Measurements from ENCODE around the gene GNAO1.

Gene GNAO1

GRCh38 chr16:56193951-56194726 is 2.9 kb downstream of the GNAO1 start:
- Histone ChIP-seq H3K36me3 (no peaks in the 10 kb centered on the region), H3K9me3 (no peaks in the 10 kb centered on the region), H3K4me3 (ENCODE audit: low read depth in 1 of 2, low read length in 1 of 2) (no peak overlapping the region), H3K27me3 (peaks cover 96% of the 10 kb centered on the region), H3K27ac (no peak overlapping the region), H3K4me1 (ENCODE audit: control insufficient read depth in 1 of 2, insufficient read depth in 1 of 2, low read depth in 1 of 2, low read length in 1 of 2) (peaks cover 0 to 8% of the 10 kb centered on the region in 2 experiments)
- no peak for TF ChIP-seq CTCF (IDR thresholded peaks at IDR 0.05)

GRCh38 chr16:56195151-56195550 is 3.9 kb downstream of the GNAO1 start:
- peaks cover 0 to 8% of the 10 kb centered on the region in 2 experiments for H3K4me1 ChIP-seq (ENCODE audit: control insufficient read depth in 1 of 2, insufficient read depth in 1 of 2, low read depth in 1 of 2, low read length in 1 of 2)
- H3K27me3 ChIP-seq: peaks cover 92% of the 10 kb centered on the region
- TF ChIP-seq CTCF (IDR thresholded peaks at IDR 0.05): no peak

GRCh38 chr16:56196381-56196780 is 5.1 kb downstream of the GNAO1 start:
- Histone ChIP-seq H3K4me1 (ENCODE audit: control insufficient read depth in 1 of 2, insufficient read depth in 1 of 2, low read depth in 1 of 2, low read length in 1 of 2) (peaks cover 0 to 3% of the 10 kb centered on the region in 2 experiments), H3K36me3 (no peaks in the 10 kb centered on the region), H3K27ac (no peak overlapping the region), H3K4me3 (ENCODE audit: low read depth in 1 of 2, low read length in 1 of 2) (no peak overlapping the region), H3K27me3 (peaks cover 86% of the 10 kb centered on the region), H3K9me3 (no peaks in the 10 kb centered on the region)
- TF ChIP-seq CTCF (IDR thresholded peaks at IDR 0.05): no peak

More at GRCh38 chr16:56195151-56195550, 3.9 kb downstream of the GNAO1 start:
- Histone ChIP-seq H3K36me3 (no peaks in the 10 kb centered on the region), H3K27ac (no peak overlapping the region), H3K9me3 (no peaks in the 10 kb centered on the region), H3K4me3 (ENCODE audit: low read depth in 1 of 2, low read length in 1 of 2) (no peak overlapping the region)

- H3K27me3 ChIP-seq: peaks cover 76% of the 10 kb centered on the region
- H3K4me1 ChIP-seq (ENCODE audit: control insufficient read depth in 1 of 2, insufficient read depth in 1 of 2, low read depth in 1 of 2, low read length in 1 of 2): no peaks in the 10 kb centered on the region
- H3K9me3 ChIP-seq: no peaks in the 10 kb centered on the region
- H3K27ac ChIP-seq: no peak overlapping the region
- TF ChIP-seq CTCF (IDR thresholded peaks at IDR 0.05): no peak
- no peaks in the 10 kb centered on the region for H3K36me3 ChIP-seq
- H3K4me3 ChIP-seq (ENCODE audit: low read depth in 1 of 2, low read length in 1 of 2): no peak overlapping the region
Observed at GRCh38 chr16:56197192-56197992, 6.1 kb downstream of the GNAO1 start.

- H3K36me3 ChIP-seq: no peaks in the 10 kb centered on the region
- H3K4me3 ChIP-seq (ENCODE audit: low read depth in 1 of 2, low read length in 1 of 2): no peak overlapping the region
- no peak for TF ChIP-seq CTCF (IDR thresholded peaks at IDR 0.05)
- no peak overlapping the region for H3K27ac ChIP-seq
- H3K4me1 ChIP-seq (ENCODE audit: control insufficient read depth in 1 of 2, insufficient read depth in 1 of 2, low read depth in 1 of 2, low read length in 1 of 2): no peaks in the 10 kb centered on the region
- no peaks in the 10 kb centered on the region for H3K9me3 ChIP-seq
- H3K27me3 ChIP-seq: peaks cover 68% of the 10 kb centered on the region
Observed at GRCh38 chr16:56198006-56198754, 6.9 kb downstream of the GNAO1 start.

Measured in neutrophil (primary cell).